ENCODE data around the gene KCNJ12. TPM values are rescaled to one million over a fixed set of nuclear protein-coding genes. Genes with fewer than 3 reads are reported as not detected.
A peak's percentile ranks its signal among the peaks of the same experiment; 100 is the strongest.
"Not testable (repeated sequence)": the region's sequence is repeated elsewhere in the genome, so short reads cannot be mapped to it uniquely, and the experiment has no call there.

The KCNJ12 gene
- total RNA-seq, 6 donors from 2014 or later: 1.2 to 3.8 (median 2.0) TPM

DNA sequence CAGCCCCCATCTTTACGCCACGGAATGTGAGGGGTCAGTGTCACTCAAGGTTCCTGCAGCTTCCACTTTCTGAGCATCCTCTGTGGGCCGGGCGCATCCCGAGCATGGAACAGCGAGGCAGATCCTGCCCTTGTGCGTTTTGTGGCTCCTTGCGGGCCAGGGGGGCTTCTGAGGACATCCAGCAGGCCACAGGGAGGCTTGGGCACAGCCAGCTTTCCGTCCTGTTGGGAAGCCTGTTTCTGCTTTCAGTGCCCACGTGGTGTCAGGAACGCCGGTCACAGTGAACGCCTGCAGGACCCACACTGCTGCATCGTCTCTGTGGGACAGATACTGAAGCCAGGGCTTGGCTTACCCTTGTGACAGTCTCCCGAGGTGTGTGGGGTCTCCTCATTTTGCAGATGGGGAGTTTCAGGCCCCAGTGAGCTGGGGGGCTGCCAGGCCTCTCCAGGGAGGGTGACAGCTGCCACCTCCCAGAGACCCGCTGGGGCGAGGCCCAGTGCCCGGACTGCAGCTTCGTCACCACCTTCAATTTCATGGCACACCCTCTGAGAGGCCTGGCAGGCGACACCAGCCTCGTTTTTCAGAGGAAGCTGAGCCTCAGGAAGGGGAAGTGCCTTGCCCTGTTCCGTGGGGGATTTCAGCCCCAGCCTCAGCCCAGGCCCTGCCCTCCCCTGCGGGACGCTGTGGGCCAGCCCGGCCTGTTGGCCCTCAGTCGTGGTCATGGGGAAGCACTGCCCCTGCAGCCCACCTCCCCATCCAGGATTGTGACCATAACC is 29.0 kb downstream of the KCNJ12 start:
- peak in 1 of 2 donors; percentile 38 for TF ChIP-seq POLR2AphosphoS5 (IDR thresholded peaks at IDR 0.05)
- 56 to 70% methylated on average over 2 to 22 of the region's 26 CpGs for WGBS, 2 donors
- H3K36me3 ChIP-seq, H3K4me3 ChIP-seq, H3K27me3 ChIP-seq, H3K9me3 ChIP-seq: not testable (repeated sequence)
- ATAC-seq (ENCODE audit: low FRiP score in 2 of 2): peak in 1 of 2 donors; percentile 1
- Histone ChIP-seq H3K4me1 (peaks cover 0 to 14% (median 4%) of the 10 kb centered on the region in 4 donors), H3K27ac (peak overlapping the region; percentile 61 to 82 (median 70))
- DNase-seq: peak; percentile 31 to 66

DNA sequence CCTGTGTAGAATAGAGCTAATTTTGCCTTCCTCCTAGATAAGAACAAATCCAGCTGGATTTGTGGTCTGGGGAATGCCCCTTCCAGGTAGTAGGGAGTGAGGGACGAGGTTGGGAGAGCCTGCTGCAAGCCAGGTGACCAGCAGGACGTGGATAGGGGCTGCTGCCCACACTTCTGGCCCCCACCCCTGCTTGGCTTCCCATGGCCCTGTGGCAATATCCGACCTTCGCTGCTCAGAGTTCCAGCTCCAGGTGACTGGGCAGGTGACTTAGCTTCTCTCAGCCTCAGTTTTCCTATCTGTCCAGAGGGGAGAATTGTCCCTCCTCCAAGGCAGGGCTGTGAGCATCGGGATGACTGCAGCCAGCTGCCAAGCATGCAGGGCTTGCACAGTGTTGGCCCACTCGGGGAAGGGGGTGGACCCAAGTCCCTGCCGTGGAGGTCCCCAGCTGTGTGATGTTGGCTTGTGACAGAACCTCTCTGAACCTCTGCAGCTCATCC is 29.8 kb downstream of the KCNJ12 start:
- H3K27ac ChIP-seq: peak overlapping the region; percentile 61 to 82 (median 70)
- not testable (repeated sequence) for H3K36me3 ChIP-seq; H3K27me3 ChIP-seq; ATAC-seq (ENCODE audit: low FRiP score in 2 of 2); DNase-seq; H3K4me3 ChIP-seq; H3K9me3 ChIP-seq
- 74 to 79% methylated on average over 7 of the region's 7 CpGs for WGBS, 2 donors
- peaks cover 0 to 13% (median 4%) of the 10 kb centered on the region in 4 donors for H3K4me1 ChIP-seq

DNA sequence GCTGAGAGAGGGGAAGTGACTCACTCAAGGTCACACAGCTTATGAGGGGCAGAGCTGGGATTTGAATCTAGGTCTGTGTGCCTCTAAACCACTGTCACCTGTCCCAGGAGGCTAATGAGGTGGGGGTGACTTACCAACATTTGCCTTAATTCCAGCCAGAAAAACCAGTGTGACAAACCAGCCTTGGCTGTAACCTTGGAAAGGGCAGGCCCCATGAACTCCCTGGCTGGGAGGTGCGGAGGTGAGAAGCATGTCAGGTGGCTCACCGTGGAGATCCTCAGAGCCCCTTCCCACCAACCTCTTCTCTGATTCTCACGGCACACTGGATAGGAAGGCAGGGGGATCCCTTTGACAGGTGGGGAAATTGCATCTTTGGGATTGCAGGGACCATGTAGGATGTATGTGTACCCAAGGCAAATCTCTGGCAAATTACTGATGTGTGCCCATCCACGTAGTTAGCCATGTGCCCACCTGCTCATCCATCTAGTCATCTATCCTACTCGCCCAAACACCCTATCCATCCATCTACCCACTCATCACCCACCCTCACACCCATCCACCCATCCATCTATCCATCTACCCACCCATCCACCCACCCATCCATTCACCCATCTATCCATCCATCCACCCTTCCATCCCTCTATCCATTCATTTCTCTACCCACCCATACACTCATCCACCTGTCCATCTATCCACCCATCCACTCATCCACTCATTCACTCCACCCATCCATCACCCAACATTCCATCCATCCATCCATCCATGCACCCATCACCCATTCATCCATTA is 30.7 kb downstream of the KCNJ12 start:
- WGBS, 2 donors: 66 to 79% methylated on average over 5 of the region's 5 CpGs
- not testable (repeated sequence) for H3K27me3 ChIP-seq; ATAC-seq (ENCODE audit: low FRiP score in 2 of 2); H3K9me3 ChIP-seq; H3K36me3 ChIP-seq; H3K27ac ChIP-seq; H3K4me3 ChIP-seq; DNase-seq
- H3K4me1 ChIP-seq: peaks cover 0 to 13% (median 4%) of the 10 kb centered on the region in 4 donors

DNA sequence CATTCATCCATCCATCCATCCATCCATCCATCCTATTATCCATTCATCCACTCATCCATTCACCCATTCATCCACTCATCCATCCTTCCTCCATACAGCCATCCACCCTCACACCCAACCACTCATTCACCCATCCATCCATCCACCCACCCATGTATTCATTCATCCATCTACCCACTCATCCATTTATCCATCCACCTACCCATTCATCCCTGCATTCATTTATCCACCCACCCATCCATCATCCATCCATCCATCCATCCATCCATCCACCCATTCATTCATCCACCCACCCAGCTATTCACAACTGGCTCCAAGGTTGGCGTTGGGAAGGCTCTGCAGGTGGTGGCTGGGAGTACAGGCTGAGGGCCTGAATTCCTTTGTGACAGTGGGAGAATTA is 31.6 kb downstream of the KCNJ12 start:
- peaks cover 0 to 13% (median 4%) of the 10 kb centered on the region in 4 donors for H3K4me1 ChIP-seq
- H3K9me3 ChIP-seq; DNase-seq; H3K27me3 ChIP-seq; ATAC-seq (ENCODE audit: low FRiP score in 2 of 2); H3K4me3 ChIP-seq; H3K27ac ChIP-seq; H3K36me3 ChIP-seq: not testable (repeated sequence)
- 76 to 89% methylated on average over 1 of the region's 1 CpG for WGBS, 2 donors

DNA sequence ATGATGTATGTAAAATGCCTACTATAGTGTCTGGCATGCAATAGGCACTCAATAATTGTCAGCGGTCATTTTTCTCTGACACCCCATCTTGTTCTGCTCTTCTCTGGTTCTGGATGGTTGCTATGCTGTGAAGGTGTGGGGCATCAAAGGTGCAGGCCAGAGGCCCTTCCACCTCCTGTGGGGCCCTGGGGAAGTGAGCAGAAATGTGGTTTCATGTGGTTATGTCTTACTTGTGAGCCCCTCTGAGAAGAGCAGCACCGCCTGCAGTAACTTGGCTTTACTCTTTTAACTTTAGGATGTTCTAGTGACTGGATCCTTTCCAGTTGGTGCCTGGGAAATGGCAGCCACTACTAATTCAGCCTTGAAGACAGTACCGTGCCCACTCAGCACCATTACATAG is 32.1 kb downstream of the KCNJ12 start:
- DNase-seq; H3K9me3 ChIP-seq; H3K4me3 ChIP-seq; ATAC-seq (ENCODE audit: low FRiP score in 2 of 2); H3K27me3 ChIP-seq; H3K36me3 ChIP-seq; H3K27ac ChIP-seq: not testable (repeated sequence)
- H3K4me1 ChIP-seq: peaks cover 0 to 13% (median 4%) of the 10 kb centered on the region in 4 donors
- 68 to 77% methylated on average over 3 of the region's 3 CpGs for WGBS, 2 donors

DNA sequence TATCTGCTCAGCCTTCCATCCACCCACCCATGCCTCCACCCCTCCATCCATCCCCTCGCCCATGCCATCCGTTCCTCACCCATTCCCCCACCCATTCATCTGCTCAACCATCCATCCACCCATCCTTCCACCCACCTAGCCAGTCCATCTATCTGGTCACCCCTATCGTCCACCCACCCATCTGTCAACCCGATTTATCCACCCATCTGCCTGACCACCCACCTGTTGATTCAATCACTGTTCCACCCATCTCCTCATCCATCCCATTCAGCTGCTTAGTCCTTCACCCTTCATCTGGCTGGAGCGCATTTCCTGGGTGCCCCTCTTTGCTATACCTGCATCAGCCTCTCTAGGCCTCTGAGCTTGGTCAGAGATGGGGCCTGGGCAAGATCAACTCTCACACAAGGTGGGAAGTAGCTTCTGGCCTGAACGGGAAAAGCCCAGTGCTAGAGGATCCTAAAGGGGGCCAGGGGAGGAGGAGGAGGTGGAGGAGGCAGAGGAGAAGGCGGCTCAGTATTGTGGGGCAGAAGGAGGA is 32.7 kb downstream of the KCNJ12 start:
- H3K27me3 ChIP-seq; H3K9me3 ChIP-seq; H3K36me3 ChIP-seq; H3K4me3 ChIP-seq; H3K27ac ChIP-seq; DNase-seq; ATAC-seq (ENCODE audit: low FRiP score in 2 of 2): not testable (repeated sequence)
- WGBS, 2 donors: 82 to 86% methylated on average over 6 to 7 of the region's 7 CpGs
- H3K4me1 ChIP-seq: peaks cover 0 to 13% (median 4%) of the 10 kb centered on the region in 4 donors

DNA sequence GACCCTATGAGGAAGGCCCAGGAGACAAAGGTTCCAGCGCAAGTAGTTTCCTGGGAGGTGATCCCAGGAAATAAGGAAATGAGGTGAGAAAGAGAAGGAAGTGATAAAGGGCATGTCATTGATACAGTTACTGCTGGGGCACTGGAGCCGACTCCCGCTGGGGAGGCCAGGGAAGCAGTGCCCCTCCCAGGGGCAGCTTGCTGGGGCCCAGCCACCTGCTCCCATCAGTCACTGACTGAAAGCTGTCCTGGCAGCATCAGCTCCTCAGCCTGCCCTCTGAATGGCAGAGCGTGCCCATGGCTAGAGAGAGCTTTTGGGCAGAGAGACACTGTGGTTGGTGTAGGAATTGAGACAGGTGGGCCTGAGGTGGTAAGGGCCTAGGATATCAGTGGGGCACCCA is 33.2 kb downstream of the KCNJ12 start:
- H3K27ac ChIP-seq; H3K27me3 ChIP-seq; ATAC-seq (ENCODE audit: low FRiP score in 2 of 2); H3K36me3 ChIP-seq; H3K9me3 ChIP-seq; H3K4me3 ChIP-seq: not testable (repeated sequence)
- DNase-seq: peak in 1 of 2 donors; percentile 44
- WGBS, 2 donors: 81 to 86% methylated on average over 4 of the region's 4 CpGs
- H3K4me1 ChIP-seq: peaks cover 0 to 13% (median 3%) of the 10 kb centered on the region in 4 donors

DNA sequence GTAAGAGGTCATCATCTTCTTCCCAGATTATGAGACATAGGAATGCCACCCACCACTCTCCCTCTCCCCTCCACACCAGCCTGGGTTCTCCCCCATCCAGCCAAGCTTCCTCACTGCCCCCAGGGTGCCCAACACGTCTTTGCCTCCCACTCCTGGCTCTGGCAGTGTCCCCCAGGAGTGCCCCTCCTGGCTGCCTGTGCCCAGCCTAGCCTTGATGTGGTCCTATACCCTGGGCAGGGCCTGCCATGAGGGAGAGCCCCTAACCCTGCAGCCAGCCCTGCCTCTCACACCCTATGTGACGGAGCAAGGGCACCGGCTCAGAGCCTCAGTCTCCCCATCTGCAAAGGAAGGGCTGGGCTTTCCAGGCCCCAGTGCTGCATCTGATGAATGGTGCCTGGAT is 33.8 kb downstream of the KCNJ12 start:
- H3K9me3 ChIP-seq; H3K36me3 ChIP-seq; ATAC-seq (ENCODE audit: low FRiP score in 2 of 2); H3K27ac ChIP-seq; H3K4me3 ChIP-seq; H3K4me1 ChIP-seq; H3K27me3 ChIP-seq: not testable (repeated sequence)
- peak in 1 of 2 donors; percentile 36 for DNase-seq
- WGBS, 2 donors: 83 to 86% methylated on average over 1 to 3 of the region's 3 CpGs

DNA sequence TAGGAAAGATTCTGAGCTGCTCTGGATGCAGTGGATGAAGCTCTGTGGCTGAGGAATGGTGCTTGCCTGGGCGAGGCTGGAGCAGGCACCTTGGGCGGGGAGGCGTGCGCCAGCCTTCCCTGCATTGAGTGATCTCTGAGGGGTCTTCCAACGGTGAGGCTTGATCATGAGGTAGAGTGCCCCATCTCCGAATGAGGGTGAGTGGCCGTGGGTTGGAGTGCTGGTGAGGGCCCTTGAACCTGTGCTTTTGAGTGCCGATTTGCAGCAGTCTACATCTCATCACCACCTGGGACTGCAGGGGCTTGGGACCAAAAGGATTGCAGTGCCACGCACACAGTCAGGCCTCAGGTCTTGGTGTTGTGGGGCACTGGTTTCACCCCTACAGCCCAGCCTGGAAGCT is 34.2 kb downstream of the KCNJ12 start:
- H3K27ac ChIP-seq; H3K4me3 ChIP-seq; H3K9me3 ChIP-seq; ATAC-seq (ENCODE audit: low FRiP score in 2 of 2); H3K27me3 ChIP-seq; H3K4me1 ChIP-seq; DNase-seq; H3K36me3 ChIP-seq: not testable (repeated sequence)
- 77 to 85% methylated on average over 6 to 9 of the region's 9 CpGs for WGBS, 2 donors

DNA sequence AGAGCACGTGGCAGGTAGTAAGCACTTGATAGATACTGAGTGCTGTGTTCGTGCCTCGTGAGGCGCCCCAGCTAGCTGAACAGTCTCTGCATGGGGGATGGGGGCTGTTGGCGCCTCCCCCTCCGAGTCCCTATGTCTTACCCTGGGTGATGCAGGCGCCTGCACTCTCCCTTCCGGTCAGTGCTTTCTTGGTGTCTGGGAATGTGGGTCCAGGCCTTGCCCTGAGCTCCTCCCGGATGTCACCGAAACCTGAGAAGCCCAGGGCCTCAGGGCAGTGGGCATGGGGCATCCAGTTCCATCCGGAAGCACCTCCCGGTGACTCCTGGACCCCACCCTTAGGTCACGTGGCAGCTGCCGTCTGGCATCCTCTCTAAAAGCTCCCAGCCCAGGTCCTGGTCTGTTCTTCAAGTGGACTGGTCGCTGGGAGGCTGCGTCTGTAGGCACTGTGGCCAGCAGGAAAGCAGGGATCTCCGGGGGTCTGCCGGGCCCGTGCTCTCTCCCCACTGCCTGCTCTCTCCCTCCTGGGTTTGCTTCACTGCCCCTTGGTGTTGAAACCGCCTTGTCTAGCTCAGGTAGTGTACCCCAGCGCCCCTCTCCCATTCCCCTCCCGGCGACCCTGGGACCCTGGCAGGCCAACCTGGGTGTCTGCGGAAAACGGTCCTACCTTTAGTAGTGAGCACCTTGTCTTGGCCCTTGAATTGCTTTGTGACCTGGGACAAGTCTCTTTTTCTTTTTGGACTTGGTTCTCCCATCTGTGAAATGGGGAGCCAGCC is 34.9 kb downstream of the KCNJ12 start:
- not testable (repeated sequence) for H3K27ac ChIP-seq; H3K4me3 ChIP-seq; H3K4me1 ChIP-seq; H3K9me3 ChIP-seq; ATAC-seq (ENCODE audit: low FRiP score in 2 of 2); H3K27me3 ChIP-seq; H3K36me3 ChIP-seq
- WGBS, 2 donors: 74 to 94% methylated on average over 12 to 18 of the region's 25 CpGs
- peak in 1 of 2 donors; percentile 56 for DNase-seq

DNA sequence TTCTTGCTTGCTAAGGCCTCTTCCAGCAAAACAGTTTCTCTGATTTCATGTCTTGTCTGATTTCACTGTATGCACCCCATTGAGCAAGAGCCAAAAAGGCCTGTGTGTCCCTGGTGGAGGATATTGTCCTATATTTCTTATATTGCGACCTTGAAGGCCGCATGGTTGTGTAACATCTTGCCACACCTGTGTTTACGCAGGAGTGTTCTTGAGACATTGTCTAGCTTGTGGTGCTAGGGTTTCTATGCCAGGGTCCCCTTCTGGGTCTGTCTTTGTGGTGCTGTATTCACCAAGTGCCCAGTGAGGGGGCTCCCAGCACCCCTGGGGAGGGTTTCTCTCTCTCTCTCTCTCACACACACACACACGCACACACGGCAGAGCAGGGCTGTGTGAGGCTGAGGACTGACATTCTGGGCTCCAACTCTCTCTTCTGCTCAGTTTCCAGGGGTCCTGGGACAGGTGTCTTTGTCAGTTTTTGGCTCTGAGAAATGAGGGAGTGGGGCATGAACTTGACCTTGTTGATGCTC is 35.6 kb downstream of the KCNJ12 start:
- H3K4me3 ChIP-seq; H3K9me3 ChIP-seq; H3K4me1 ChIP-seq; H3K27ac ChIP-seq; DNase-seq; H3K36me3 ChIP-seq; H3K27me3 ChIP-seq; ATAC-seq (ENCODE audit: low FRiP score in 2 of 2): not testable (repeated sequence)
- 77 to 82% methylated on average over 5 of the region's 5 CpGs for WGBS, 2 donors

DNA sequence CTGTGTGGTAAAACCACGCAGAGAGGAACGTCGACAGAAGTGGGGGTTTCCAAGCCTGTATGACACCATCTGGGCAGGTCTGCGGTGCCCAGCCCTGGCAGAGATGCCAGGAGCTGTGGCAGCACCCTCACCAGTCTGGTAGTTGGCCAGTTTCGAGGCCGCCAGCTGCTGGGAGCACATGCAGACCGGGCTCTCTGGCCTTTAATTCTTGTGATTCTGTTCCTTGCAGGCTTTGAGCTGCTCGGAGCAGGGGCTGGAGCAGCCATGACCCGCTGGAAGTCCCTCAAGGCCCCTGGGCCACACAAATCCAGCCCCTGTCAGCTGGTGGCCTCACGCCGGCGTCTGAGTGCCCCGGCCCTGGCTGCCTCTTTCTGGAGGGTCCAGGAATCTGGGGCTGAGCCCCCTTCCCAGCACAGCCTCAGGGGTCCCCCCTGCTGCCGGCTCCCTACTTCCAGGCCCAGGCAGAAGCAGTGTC is 36.1 kb downstream of the KCNJ12 start:
- H3K27ac ChIP-seq; H3K27me3 ChIP-seq; H3K4me1 ChIP-seq; H3K4me3 ChIP-seq; H3K36me3 ChIP-seq; H3K9me3 ChIP-seq; ATAC-seq (ENCODE audit: low FRiP score in 2 of 2): not testable (repeated sequence)
- WGBS, 2 donors: 91 to 100% methylated on average over 2 to 10 of the region's 14 CpGs
- peak in 1 of 2 donors; percentile 77 for DNase-seq
